Activated T-helper 1 cell treated with anti-CD3 and anti-CD28 coated beads, Interleukin-2, amount 50 U/mL, for 16 hours (primary cell): Measurements from ENCODE around the gene CCDC78.
A peak's percentile ranks its signal among the peaks of the same experiment; 100 is the strongest.
"Not testable (repeated sequence)": the region's sequence is repeated elsewhere in the genome, so short reads cannot be mapped to it uniquely, and the experiment has no call there.

Experiments used
- DNase-seq, 2 donors: peaks; one replicate each; pipeline ENCODE4 v3.0.0-alpha.2; 2020; ENCODE audit warnings: low read depth in 1 of 2, low spot score in 1 of 2

Gene CCDC78

DNA sequence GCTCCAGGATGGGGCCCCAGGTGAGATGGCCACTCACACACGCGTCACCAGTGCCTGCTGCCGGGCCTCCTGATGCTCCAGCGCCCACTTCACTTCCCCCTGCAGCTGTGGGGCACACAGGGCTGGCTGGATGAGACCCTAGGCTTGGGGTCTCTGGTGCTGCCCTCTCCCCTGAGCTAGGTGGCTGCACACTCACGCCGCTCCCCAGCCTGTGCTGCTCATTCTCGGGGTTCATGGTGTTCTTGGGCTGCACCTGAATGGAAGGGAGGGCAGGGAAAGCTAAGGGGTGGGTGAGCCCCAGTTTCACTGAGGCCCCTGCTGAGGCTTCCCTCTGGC is 1.2 kb downstream of the CCDC78 start:
- DNase-seq, result no peak

DNA sequence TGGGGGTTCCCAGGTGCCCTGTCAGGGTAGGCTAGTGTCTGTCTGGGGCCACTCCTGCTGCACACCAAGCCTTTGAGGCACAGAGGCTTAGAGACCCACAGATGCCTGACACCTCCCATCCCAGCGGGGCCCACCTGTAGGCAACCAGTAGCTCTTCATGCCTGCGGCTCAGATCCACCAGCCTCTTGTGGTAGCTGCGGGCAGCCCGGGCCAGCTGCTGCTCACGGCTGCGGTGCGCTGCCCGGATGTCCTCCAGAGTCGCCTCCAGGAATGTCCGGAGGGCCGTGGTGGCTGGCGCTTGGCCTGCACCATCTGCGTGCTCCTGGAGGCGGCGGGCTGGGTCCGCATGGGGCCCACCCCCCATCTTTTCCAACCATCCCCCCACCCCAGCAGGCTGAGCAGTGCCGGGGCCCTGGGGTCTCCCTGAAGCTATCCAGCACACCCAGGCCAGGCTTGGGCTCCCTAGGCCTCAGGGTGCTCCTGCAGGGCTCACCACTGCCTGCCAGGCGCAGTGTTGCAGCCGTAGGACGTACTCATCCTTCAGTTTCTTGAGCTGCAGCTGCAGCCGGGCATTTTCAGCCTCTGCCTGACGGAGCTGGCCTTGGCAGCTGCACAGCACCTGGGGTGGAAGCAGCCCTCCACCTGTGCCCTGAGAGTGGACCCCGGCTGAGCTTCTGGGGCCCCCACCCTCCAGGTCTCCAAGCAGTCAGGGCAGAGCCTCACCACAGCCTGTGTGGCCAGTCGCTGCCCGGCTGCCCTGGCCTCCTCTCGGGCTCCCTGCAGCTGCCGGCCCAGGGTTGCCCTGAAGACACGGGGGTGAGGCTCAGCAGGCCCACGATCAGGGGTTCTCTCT is 1.8 kb downstream of the CCDC78 start:
- no peak for DNase-seq

DNA sequence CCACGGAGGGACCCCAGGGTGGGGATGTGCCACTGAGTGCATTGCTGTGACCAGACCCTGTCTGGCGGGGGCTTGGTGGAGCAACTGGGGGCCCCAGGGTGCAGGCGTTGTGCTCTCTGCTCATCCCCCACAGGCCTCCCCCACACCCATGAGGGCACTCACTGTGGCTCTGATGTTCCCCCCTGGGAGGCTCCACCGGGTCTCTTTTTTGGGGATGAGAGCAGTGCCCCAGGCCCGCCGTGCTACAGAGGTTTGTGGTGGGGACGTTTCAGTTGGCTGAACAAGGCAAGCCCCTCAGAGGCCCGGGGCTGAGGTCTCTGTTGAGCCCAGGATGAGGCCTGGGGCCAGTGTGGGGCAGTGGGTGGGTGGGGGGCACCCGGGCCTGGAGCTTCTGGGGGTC is 2.5 kb downstream of the CCDC78 start:
- DNase-seq, result no peak

DNA sequence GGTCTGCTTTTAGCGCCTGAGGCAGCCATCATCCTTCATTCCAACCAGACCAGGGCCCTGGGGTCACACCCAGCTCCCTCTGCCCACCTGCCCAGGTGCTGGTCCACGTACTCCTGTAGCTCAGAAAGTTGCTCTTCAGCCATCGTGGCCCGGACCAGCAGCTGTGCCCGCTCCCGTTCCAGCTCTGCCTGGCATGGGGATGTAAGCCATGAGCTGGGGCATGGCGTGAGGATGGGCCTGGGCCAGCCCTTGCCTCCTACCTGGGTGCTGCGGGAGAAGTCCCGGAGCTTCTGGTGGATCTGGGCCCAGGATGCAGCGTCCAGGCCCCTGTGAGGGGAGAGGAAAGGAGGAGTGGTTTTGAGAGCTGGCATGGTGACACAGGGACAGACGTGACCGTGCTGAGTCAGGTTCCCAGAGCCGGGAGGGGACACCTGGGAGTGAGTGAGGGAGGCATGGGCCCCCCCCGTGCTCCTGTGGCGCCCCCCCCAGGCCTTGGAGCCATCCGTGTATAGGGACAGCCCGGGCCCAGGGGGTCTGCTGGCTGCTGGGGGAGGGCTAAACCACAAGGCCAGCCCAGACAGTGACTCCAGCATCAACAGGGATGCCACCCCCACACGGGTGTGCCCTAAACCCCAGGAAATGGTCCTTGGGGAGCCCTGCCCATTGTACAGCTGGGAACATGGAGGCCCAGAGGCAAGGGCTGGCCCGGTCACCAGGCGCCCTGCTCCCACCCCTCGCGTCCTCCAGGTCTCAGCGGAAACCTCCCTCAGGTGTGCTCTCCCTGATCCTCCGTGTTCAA is 3.2 kb downstream of the CCDC78 start:
- no peak for DNase-seq

DNA sequence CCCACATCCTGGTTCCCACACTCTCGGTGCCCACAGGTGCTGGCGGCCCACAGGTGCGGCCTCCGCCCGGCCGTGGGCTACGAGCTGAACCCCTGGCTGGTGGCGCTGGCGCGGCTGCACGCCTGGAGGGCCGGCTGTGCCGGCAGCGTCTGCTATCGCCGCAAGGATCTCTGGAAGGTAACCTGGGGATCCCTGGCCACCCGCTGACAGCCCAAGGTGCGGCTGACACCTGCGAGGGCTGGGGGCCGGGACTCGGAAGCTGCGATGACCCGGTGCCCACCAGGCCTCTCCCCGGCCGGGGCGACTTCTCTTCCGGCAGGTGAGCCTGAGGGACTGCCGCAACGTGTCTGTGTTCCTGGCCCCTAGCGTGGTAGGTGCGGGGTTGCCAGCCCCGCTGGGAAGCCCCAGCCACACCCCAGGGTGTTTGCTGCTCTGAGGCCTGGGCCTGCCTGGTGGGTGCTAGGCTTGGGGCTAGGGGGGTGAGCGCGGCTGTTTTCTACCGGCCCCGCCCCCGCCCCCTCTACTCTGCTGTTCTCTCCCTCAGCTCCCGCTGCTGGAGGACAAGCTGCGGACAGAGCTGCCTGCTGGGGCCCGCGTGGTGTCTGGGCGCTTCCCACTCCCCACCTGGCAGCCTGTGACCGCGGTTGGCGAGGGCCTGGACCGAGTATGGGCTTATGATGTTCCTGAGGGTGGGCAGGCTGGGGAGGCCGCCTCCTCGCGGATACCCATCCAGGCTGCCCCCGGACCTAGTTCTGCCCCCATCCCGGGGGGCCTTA is 4.3 kb downstream of the CCDC78 start:
- DNase-seq, result no peak

DNA sequence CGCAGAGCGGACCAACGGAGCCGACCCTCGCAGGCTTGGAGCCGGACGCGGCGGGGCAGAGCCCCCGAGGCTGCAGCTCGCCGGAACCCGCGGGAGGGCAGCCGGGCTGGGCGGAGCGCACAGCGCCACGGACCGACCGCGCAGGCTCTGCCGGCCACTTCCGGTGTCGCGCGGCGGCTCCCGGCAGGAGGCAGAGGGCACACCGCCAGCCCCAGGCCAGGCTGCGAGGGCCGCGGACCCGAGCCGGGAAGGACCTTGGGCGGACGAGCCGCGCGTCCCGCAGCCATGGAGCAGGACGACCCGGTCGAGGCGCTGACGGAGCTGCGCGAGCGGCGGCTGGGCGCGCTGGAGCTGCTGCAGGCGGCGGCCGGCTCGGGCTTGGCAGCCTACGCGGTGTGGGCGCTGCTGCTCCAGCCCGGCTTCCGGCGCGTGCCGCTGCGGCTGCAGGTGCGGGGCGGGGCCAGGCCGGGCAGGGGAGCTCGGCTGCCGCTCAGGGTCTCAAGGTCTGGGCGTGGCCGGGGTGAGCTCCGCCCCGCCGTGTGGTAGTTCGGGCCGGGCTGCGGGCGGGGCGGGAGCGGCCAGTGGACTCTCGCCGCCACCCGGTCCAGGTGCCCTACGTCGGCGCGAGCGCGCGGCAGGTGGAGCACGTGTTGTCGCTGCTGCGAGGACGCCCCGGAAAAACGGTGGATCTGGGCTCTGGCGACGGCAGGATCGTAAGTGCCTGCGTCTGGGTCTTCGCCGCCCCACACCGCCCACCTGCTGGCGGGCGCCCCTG is 5.1 kb downstream of the CCDC78 start, which contains the start of gene ANTKMT:
Gene ANTKMT (plus strand): TSS at position 157 of the 775 bp plus-strand sequence. CDS start 129 bp downstream, at position 286.
- DNase-seq, result peak; percentile 26 to 68

DNA sequence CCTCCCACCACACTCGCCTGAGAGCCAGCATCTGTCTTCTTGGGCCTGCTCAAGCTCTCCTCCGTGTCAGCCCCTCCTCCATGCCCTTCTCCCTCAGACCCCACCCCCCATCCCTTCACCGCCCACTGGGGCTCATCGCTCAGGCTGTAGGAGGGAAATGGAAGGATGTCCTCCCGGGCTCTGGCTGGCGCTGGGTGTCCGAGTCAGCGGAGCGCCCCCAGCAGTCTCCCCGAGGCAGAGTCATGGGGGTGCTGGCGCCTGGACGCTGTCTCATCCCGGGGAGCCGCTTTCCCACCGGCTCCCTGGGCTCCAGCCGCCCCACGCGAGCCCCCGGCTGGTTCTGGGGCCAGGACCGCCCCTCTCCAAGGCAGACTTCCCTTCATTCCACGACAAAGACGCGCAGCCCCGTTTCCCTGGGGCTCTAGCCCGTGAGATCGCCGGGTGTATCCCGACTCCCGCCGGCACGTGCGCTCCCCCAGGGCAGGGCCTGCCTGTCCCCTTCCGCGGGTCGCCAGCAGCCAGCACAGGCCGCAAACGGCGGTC is 5.7 kb downstream of the CCDC78 start:
- DNase-seq, result no peak

DNA sequence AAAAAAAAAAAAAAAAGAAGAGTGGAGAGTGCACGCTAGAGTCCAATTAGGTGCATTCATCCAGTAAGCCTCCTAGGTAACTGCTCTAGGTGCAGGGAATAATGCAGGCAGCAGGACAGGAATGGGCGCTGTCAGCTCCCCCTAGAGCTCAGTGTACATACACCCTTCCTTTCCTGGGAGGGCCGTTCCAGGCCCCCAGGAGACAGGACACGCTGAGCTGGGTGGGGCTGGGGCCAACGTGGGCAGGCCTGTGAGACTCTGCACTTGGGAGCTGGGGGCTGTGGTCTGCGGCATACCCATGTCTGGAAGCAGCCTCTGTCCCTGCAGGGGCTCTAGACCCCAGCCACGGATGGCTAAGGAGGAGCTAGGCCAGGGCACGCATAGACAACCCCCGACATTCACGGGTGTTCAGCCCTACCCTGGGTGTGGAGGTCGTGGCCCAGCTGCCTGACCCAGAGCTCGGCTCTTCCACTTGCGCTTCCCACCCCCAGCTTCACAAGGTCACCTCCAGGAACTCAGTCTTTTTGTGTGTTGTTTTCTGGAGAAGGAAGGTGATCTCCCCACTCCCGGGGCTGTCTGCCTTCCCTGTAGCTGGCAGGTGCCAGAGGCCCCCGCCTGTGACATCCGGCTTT is 6.3 kb downstream of the CCDC78 start:
- DNase-seq, result no peak

DNA sequence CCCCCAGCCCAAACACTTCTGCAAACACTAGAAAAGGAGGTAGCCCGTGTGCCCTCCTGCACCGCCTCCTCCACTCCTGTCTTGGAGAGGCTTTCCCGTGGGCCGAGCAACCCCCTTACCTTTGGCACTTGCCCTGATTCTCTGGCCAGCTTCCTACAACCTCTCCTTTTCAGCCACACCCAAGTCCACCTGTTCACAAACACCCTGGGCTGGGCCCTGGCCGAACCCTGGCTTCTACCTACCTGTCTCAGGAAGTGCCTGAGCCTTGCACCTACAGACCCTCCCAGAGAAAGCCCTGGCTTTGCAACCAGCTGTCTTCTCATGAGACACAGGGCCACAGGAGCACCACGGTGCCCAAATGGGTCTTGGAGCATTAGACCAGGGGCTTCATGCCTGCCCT is 7.3 kb downstream of the CCDC78 start:
- no peak for DNase-seq

DNA sequence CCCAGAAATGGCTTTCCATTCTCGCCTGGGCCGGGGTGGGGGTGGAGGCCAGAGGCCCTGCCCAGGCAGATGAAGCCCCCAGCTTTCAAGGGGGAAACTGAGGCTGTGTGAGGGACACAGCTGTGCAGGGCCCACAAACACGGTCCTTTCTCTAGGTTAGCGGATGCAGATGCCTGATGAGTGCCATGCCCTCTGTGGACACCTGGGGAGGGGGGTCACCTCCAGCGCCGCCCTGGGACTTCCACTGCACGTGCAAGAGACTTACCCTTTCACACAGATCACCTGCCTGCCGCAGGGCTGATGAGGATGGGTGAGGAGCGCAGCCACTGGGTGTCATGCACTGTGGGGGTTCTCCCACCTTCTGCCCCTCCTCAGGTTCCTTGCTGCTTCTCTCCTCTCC is 7.9 kb downstream of the CCDC78 start:
- DNase-seq, result no peak

DNA sequence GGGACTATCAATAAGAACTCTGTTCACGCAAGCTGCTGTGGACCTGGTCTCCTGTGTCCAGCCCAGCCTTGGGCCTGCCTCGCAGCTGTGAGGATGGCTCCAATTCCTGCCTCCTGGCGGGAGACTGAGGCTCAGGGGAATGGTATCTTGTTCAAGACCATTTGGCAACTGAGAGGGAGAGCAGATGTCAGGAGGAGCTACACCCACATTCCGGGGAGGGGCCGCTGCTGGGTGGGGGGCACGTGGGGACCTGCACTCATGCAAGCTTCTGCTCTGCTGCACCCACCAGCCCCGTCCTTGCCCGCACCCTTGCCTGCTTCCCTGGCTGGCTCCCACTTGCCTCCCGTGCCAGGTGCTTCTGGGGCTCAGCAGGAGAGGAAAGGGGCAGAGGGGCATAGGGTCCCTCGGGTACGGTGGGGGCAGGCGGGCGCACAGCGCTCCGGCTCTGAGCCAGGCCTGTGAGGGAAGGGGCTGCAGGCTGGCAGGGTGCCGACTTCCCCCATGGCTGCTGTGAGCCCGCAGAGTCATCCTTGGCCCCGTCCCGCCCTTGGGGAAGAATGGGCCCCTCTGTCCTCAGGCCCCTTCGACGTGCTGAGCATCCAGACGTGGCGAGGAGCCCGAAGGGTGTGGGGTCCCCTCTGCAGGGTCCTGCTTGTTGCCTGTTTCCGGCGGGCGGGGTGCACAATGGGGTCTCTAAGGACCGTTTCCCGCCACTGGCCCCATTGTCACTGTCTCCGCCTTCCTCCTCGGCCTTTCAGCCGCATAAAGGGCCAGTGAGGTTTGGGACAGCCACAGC is 8.6 kb downstream of the CCDC78 start:
- no peak for DNase-seq

DNA sequence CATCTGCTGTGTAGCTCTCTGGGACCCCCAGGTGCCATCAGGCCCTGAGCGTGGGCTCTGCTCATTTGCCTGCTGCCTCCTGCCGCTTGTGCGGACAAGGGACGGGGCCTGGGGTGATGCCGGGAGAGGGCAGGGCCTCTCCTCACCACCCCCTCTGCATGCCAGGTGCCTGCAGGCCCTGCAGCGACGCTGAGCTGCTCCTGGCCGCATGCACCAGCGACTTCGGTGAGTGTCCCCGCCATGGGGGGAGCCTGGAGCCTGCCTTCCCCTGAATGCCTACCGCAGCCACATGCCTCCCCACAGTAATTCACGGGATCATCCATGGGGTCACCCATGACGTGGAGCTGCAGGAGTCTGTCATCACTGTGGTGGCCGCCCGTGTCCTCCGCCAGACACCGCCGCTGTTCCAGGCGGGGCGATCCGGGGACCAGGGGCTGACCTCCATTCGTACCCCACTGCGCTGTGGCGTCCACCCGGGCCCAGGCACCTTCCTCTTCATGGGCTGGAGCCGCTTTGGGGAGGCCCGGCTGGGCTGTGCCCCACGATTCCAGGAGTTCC is 9.4 kb downstream of the CCDC78 start:
- DNase-seq, result no peak

DNA sequence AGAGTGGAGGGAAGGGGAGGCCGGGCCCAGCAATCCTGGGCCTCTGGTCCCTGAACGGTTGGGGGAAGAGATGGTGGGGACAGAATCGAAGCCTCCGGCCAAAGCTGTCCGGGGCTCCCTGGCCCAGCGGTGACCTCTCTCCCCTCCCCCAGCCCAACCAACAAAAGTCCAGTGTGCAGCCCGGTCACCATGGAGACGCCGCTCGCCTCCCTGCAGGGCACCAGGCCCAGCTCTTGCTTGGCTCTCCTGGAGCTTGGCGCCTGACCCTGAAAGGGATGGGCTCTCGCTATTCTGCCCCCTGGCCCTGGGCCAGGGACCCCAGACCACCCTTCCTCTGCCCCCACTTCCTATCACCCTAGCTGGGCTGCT is 10.1 kb downstream of the CCDC78 start:
- no peak for DNase-seq

DNA sequence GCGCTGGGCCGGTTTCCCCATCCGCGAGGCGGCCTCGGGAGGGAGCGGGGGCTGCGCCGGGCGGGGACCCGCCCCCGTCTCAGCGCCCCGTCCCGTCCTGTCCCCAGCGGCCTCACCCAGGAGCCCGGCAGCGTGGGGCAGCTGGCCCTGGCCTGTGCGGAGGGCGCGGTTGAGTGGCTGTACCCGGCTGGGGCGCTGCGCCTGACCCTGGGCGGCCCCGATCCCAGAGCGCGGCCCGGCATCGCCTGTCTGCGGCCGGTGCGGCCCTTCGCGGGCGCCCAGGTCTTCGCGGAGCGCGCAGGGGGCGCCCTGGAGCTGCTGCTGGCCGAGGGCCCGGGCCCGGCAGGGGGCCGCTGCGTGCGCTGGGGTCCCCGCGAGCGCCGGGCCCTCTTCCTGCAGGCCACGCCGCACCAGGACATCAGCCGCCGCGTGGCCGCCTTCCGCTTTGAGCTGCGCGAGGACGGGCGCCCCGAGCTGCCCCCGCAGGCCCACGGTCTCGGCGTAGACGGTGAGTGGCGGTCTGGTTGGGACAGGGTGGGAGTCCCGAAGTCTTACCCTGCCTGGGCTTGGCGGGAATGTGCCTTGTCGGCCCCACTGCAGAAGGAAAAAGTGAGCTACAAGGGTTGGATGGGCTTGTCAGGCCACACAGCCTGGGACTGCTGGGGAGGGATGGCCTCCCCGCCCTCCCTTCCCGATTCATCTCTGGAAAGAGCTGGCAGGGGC is 10.6 kb downstream of the CCDC78 start:
- DNase-seq, result no peak

DNA sequence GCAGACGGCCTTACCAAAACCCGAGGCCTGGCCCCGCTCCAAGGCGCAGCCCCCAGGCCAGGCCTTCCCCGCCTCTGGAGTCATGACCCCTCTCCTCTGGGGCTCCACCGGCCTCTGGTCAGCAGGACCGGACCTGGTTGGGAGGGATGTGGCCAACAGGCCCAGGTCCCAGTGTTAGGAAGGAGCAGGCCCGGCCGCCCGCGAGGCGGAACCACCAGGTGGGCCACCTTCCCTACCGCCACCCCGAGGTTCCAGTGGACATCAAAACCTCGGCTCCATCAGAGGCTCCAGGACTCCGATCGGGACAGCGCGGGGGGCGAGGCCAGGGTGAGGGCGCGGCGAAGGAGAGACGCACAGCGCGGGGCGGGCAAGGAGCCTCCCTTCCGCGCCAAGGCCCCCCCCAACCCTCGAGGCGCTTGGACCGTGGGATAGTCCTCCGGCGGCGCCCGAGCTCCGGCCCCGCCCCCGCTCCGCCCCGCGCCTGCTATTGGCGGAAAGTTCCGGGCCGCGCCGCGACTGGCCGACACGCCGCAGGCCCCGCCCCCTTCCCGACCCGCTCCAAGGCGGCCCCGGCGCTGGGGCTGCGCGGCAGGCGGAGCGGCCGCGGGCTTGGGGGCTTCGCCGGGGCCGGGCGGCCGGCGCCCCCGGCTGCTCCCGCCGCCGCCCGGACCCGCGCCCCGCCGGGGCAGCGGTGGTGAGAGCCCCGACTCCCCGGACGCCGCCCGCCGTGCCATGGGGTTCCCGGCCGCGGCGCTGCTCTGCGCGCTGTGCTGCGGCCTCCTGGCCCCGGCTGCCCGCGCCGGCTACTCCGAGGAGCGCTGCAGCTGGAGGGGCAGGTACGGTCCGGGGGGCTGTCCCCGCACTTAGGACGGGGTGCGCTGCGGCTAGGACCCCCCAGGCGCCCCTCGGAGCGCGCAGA is 11.4 kb downstream of the CCDC78 start, which contains the start of gene METRN:
Gene METRN (plus strand): TSS at position 561 of the 919 bp plus-strand sequence. CDS start 172 bp downstream, at position 733.
- peak; percentile 79 to 84 for DNase-seq

DNA sequence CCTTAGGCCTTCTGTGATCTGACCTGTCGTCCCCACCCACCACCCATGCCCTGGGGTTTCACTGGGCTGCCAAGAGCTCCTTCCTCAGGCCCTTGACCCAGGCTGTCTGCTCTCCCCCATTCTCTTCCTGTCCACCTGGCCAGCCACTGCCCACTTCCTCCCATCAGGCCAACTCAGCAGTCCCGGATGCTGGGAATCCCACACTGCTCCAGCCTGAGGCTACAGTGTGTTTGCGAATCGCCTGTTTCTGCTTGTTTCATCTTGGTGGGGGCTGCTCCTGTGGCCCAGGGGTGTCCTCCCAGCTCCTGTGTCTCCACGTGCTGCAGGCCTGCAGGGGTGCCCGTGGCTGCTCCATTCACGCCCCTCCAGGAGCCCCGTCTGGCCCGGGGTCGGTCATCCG is 12.2 kb downstream of the CCDC78 start:
- no peak for DNase-seq

DNA sequence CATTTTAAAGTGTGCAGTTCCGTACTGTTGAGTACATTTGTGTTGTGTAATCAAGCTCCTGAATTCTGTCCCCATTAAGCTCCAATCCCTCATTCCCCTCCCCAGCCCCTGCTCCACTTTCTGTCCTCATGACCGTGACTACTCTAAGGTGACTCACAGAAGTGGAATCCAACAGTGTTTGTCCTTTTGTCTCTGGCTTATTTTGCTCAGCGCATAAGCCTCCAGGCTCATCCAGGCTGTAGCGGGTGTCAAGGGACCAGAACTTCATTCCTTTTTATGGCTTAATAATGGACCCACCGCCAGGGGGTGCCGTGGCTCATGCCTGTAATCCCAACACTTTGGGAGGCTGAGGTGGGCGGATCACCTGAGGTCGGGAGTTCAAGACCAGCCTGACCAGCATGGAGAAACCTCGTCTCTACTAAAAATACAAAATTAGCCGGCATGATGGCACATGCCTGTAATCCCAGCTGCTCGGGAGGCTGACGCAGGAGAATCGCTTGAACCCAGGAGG is 13.4 kb downstream of the CCDC78 start:
- not testable (repeated sequence) for DNase-seq
